ENCODE data around the gene SPRY4.
"Not testable (repeated sequence)": the region's sequence is repeated elsewhere in the genome, so short reads cannot be mapped to it uniquely, and the experiment has no call there.

GRCh38 chr5:142333749-142334148 lies 8.9 kb upstream of the SPRY4 start:
- TF ChIP-seq TAF1 (IDR thresholded peaks at IDR 0.05; ENCODE audit: low read depth, low read length); POLR2A (IDR thresholded peaks at IDR 0.05; ENCODE audit: low read depth, low read length); POLR2AphosphoS5 (IDR thresholded peaks at IDR 0.05; ENCODE audit: low read depth, low read length); SPI1 (IDR thresholded peaks at IDR 0.05; ENCODE audit: low read depth, low read length); PAX5 (IDR thresholded peaks at IDR 0.05; ENCODE audit: insufficient read depth, low read length, severe bottlenecking); POU2F2 (IDR thresholded peaks at IDR 0.05; ENCODE audit: low read depth, low read length): not testable (repeated sequence)

Measured in GM12891 (cell line).